ENCODE data around the gene KRT2. TPM values are rescaled to one million over a fixed set of nuclear protein-coding genes. Genes with fewer than 3 reads are reported as not detected.

KRT2 gene
- total and polyA plus RNA-seq, 10 donors: 0.07 to 0.52 (median 0.34) TPM; not detected in 4

GRCh38 chr12:52691076-52691840 is 39.2 kb upstream of the KRT2 start:
- Histone ChIP-seq H3K27ac (no peak overlapping the region), H3K4me1 (peaks cover 0 to 21% (median 11%) of the 10 kb centered on the region in 6 donors), H3K9me3 (no peaks in the 10 kb centered on the region), H3K4me3 (peak overlapping the region; percentile 16 to 68 (median 28)), H3K36me3 (no peaks in the 10 kb centered on the region), H3K27me3 (replicated peaks in 1 of 7) (peaks cover 0 to 76% (median 8%) of the 10 kb centered on the region in 7 donors)
- peak; percentile 82 for DNase-seq
- TF ChIP-seq CTCF (IDR thresholded peaks at IDR 0.05 in 8 of 11, conservative IDR thresholded peaks at IDR 0.05 in 3 of 11): no peak
- TF ChIP-seq POLR2AphosphoS5 (IDR thresholded peaks at IDR 0.05): no peak
- TF ChIP-seq POLR2A (IDR thresholded peaks at IDR 0.05): no peak
- WGBS, 5 donors: 3 to 7% (median 4%) methylated on average over 33 to 45 of the region's 45 CpGs
- intact Hi-C loops (cut with DNase I; ENCODE audit: low total_unique reads): no loop called here

GRCh38 chr12:52690351-52691075 is 38.5 kb upstream of the KRT2 start:
- WGBS, 5 donors: 63 to 78% (median 72%) methylated on average over 8 of the region's 8 CpGs
- Histone ChIP-seq H3K36me3 (no peaks in the 10 kb centered on the region), H3K27me3 (replicated peaks in 1 of 7) (peaks cover 0 to 83% (median 8%) of the 10 kb centered on the region in 7 donors), H3K4me3 (peak overlapping the region in 6 of 8 donors; percentile 23 to 68 (median 30)), H3K4me1 (peaks cover 0 to 21% (median 11%) of the 10 kb centered on the region in 6 donors), H3K27ac (no peak overlapping the region), H3K9me3 (no peaks in the 10 kb centered on the region)
- no peak for DNase-seq
- TF ChIP-seq POLR2A (IDR thresholded peaks at IDR 0.05): no peak
- no peak for TF ChIP-seq POLR2AphosphoS5 (IDR thresholded peaks at IDR 0.05)
- TF ChIP-seq CTCF (IDR thresholded peaks at IDR 0.05 in 8 of 11, conservative IDR thresholded peaks at IDR 0.05 in 3 of 11): no peak
- intact Hi-C loops (cut with DNase I; ENCODE audit: low total_unique reads): no loop called here

- WGBS, 5 donors: 58 to 86% (median 74%) methylated on average over 1 of the region's 1 CpG
- intact Hi-C loops (cut with DNase I; ENCODE audit: low total_unique reads): no loop called here
- H3K4me1 ChIP-seq: peaks cover 0 to 21% (median 11%) of the 10 kb centered on the region in 6 donors
- H3K36me3 ChIP-seq: no peaks in the 10 kb centered on the region
- no peaks in the 10 kb centered on the region for H3K9me3 ChIP-seq
- H3K4me3 ChIP-seq: no peak overlapping the region
- DNase-seq: no peak
- TF ChIP-seq POLR2AphosphoS5 (IDR thresholded peaks at IDR 0.05) (no peak), CTCF (IDR thresholded peaks at IDR 0.05 in 8 of 11, conservative IDR thresholded peaks at IDR 0.05 in 3 of 11) (no peak), POLR2A (IDR thresholded peaks at IDR 0.05) (no peak)
- no peak overlapping the region for H3K27ac ChIP-seq
- H3K27me3 ChIP-seq (replicated peaks in 1 of 7): peaks cover 0 to 88% (median 8%) of the 10 kb centered on the region in 7 donors
These were observed 37.9 kb upstream of the KRT2 start for GRCh38 chr12:52689936-52690335.

GRCh38 chr12:52689239-52689638 is 37.2 kb upstream of the KRT2 start:
- no peak overlapping the region for H3K27ac ChIP-seq
- peaks cover 0 to 21% (median 11%) of the 10 kb centered on the region in 6 donors for H3K4me1 ChIP-seq
- DNase-seq: no peak
- no peaks in the 10 kb centered on the region for H3K9me3 ChIP-seq
- H3K27me3 ChIP-seq (replicated peaks in 1 of 7): peaks cover 0 to 86% (median 8%) of the 10 kb centered on the region in 7 donors
- no peak overlapping the region for H3K4me3 ChIP-seq
- intact Hi-C loops (cut with DNase I; ENCODE audit: low total_unique reads): no loop called here
- TF ChIP-seq CTCF (IDR thresholded peaks at IDR 0.05 in 8 of 11, conservative IDR thresholded peaks at IDR 0.05 in 3 of 11): no peak
- no peaks in the 10 kb centered on the region for H3K36me3 ChIP-seq

Measured in spleen (tissue), 11 donors.